CD4-positive, alpha-beta T cell treated with Interleukin-10 for 1 hour (primary cell): ENCODE results near the gene IFI35.
"Not testable (repeated sequence)": the region's sequence is repeated elsewhere in the genome, so short reads cannot be mapped to it uniquely, and the experiment has no call there.

Experiments
- DNase-seq: peaks from one replicate; pipeline ENCODE4 v3.0.0-alpha.2; 2020

The IFI35 gene

GRCh38 chr17:42997984-42998938, 8.3 kb upstream of the IFI35 start, which contains the start of gene RPL27:
RPL27 (plus strand) TSS chr17:42998419; CDS start chr17:42998751, 332 bp downstream.
- peak; percentile 99 for DNase-seq

- no peak for DNase-seq
Measured at GRCh38 chr17:42999003-42999525, 7.5 kb upstream of the IFI35 start.

GRCh38 chr17:43000894-43001293, 5.7 kb upstream of the IFI35 start:
- not testable (repeated sequence) for DNase-seq

GRCh38 chr17:43003542-43004172, 2.9 kb upstream of the IFI35 start:
- no peak for DNase-seq

- DNase-seq, result no peak
Measured at GRCh38 chr17:43010667-43011308, 4.2 kb downstream of the IFI35 start.

- DNase-seq, result no peak
Measured at GRCh38 chr17:43011728-43012472, 5.3 kb downstream of the IFI35 start.

GRCh38 chr17:43013296-43013695, 6.7 kb downstream of the IFI35 start:
- DNase-seq, result no peak

- no peak for DNase-seq
Measured at GRCh38 chr17:43014020-43014648, 7.5 kb downstream of the IFI35 start.

GRCh38 chr17:43014649-43015542, 8.3 kb downstream of the IFI35 start:
- DNase-seq, result no peak

GRCh38 chr17:43015579-43015978, 9.0 kb downstream of the IFI35 start:
- DNase-seq, result no peak

GRCh38 chr17:43016216-43016615, 9.6 kb downstream of the IFI35 start:
- DNase-seq, result no peak

- peak; percentile 61 for DNase-seq
Measured at GRCh38 chr17:43018008-43018853, 11.6 kb downstream of the IFI35 start.

- no peak for DNase-seq
Measured at GRCh38 chr17:43018932-43019331, 12.3 kb downstream of the IFI35 start.

GRCh38 chr17:43019418-43019817, 12.8 kb downstream of the IFI35 start:
- DNase-seq, result no peak

- DNase-seq, result no peak
Measured at GRCh38 chr17:43020030-43020621, 13.5 kb downstream of the IFI35 start.

- peak; percentile 45 for DNase-seq
Measured at GRCh38 chr17:43020789-43021740, 14.5 kb downstream of the IFI35 start.

GRCh38 chr17:43021741-43022512, 15.3 kb downstream of the IFI35 start, which contains the start of gene VAT1:
VAT1 (minus strand) TSS chr17:43022385; CDS start chr17:43022322, 63 bp downstream.
- peak; percentile 67 for DNase-seq
